ENCODE measurements around the gene KCNA3.

DNA sequence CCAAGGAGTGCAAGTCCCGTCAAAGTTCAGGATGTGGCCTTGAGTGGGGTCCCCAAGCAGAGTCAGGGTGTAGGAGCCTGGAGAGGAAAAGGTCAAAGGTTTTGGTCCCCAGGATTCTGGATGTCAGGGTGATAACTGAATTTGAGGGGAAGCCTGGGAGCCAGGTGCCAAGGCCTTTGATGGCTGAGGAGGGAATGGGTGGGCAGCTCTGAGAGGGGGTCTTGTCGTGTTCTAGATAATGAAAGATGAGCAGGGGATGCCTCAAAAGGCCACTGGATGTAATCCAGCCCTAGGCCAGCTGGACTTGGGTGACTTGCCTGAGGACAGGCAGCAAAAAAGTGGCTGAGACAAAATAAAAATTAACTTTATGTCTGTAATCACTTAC, 41.1 kb downstream of the KCNA3 start:
- no peak for TF ChIP-seq EZH2 (IDR thresholded peaks at IDR 0.05; ENCODE audit: low read depth, low read length, severe bottlenecking)
- no peak for TF ChIP-seq POLR2A (IDR thresholded peaks at IDR 0.05; ENCODE audit: control extremely low read depth in 1 of 2, low read depth in 2 of 2, low read length in 2 of 2)
- TF ChIP-seq, protein P1, sequence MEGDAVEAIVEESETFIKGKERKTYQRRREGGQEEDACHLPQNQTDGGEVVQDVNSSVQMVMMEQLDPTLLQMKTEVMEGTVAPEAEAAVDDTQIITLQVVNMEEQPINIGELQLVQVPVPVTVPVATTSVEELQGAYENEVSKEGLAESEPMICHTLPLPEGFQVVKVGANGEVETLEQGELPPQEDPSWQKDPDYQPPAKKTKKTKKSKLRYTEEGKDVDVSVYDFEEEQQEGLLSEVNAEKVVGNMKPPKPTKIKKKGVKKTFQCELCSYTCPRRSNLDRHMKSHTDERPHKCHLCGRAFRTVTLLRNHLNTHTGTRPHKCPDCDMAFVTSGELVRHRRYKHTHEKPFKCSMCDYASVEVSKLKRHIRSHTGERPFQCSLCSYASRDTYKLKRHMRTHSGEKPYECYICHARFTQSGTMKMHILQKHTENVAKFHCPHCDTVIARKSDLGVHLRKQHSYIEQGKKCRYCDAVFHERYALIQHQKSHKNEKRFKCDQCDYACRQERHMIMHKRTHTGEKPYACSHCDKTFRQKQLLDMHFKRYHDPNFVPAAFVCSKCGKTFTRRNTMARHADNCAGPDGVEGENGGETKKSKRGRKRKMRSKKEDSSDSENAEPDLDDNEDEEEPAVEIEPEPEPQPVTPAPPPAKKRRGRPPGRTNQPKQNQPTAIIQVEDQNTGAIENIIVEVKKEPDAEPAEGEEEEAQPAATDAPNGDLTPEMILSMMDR (IDR thresholded peaks at IDR 0.05; ENCODE audit: control extremely low read depth in 1 of 3, insufficient read depth in 1 of 3, low read depth in 1 of 3, low read length in 3 of 3), result no peak
- TF ChIP-seq TEAD4 (IDR thresholded peaks at IDR 0.05; ENCODE audit: low read depth, low read length), result no peak
- no peak for TF ChIP-seq NANOG (IDR thresholded peaks at IDR 0.05; ENCODE audit: insufficient read depth, low read depth, low read length, poor library complexity, severe bottlenecking)
- TF ChIP-seq TAF1 (IDR thresholded peaks at IDR 0.05; ENCODE audit: low read depth, low read length), result no peak
- no peak for TF ChIP-seq JUN (IDR thresholded peaks at IDR 0.05; ENCODE audit: low read depth, low read length)
- TF ChIP-seq RAD21 (IDR thresholded peaks at IDR 0.05 in 1 of 2, conservative IDR thresholded peaks at IDR 0.05 in 1 of 2; ENCODE audit: low read depth in 2 of 2, low read length in 2 of 2), result no peak
